ENCODE results near the gene FH. TPM values are rescaled to one million over a fixed set of nuclear protein-coding genes. Genes with fewer than 3 reads are reported as not detected.

Gene FH
- total RNA-seq, 1 donor from 2014 or later: 96.5 TPM

DNA sequence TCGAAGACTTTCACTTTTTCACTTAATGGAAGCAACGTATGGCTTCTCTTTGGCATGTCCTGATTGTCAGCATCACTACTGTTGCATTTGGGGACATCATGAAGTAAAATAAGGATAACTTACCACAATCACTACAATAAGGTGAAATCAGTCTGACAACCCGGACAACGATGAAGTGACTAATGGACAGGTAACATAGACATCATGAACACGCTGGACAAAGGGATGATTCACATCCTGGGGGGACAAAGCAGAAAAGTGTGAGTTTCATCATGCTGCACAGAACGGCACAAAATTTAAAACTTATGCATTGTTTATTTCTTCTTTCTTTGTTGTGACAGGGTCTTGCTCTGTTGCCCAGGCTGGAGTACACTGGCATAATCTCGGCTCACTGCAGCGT lies 53.9 kb downstream of the FH start:
- H3K27ac Mint-ChIP-seq: no peak overlapping the region
- no peaks in the 10 kb centered on the region for H3K36me3 Mint-ChIP-seq (ENCODE audit: low read depth)
- no peak overlapping the region for H3K4me3 Mint-ChIP-seq (ENCODE audit: low read depth)
- DNase-seq (ENCODE audit: low spot score): no peak
- intact Hi-C loops (cut with micrococcal nuclease): no loop called here
- H3K27me3 Mint-ChIP-seq (ENCODE audit: low read depth): peaks cover 2% of the 10 kb centered on the region
- H3K9me3 Mint-ChIP-seq: no peaks in the 10 kb centered on the region
- H3K4me1 Mint-ChIP-seq (ENCODE audit: low read depth): no peaks in the 10 kb centered on the region

DNA sequence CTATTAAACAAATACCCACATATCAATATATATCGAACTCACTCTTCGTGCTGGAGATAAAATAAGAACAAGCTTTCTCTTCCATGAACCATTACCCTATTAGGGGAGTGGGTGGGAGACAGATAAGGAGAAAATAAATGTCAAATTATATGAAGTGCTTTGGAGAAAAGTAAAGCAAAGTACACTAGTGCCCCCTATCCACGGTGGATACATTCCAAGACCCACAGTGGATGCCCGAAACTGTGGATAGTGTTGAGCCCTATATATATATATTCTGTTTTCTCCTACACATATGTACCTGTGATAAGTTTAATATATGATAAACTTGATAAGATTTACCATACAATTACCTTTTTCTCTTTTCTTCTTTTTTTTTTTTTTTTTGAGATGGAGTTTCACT lies 54.6 kb downstream of the FH start:
- no peaks in the 10 kb centered on the region for H3K36me3 Mint-ChIP-seq (ENCODE audit: low read depth)
- no peaks in the 10 kb centered on the region for H3K9me3 Mint-ChIP-seq
- no peak overlapping the region for H3K27ac Mint-ChIP-seq
- intact Hi-C loops (cut with micrococcal nuclease): no loop called here
- DNase-seq (ENCODE audit: low spot score): no peak
- H3K4me1 Mint-ChIP-seq (ENCODE audit: low read depth): no peaks in the 10 kb centered on the region
- H3K27me3 Mint-ChIP-seq (ENCODE audit: low read depth): peaks cover 2% of the 10 kb centered on the region
- H3K4me3 Mint-ChIP-seq (ENCODE audit: low read depth): no peak overlapping the region

DNA sequence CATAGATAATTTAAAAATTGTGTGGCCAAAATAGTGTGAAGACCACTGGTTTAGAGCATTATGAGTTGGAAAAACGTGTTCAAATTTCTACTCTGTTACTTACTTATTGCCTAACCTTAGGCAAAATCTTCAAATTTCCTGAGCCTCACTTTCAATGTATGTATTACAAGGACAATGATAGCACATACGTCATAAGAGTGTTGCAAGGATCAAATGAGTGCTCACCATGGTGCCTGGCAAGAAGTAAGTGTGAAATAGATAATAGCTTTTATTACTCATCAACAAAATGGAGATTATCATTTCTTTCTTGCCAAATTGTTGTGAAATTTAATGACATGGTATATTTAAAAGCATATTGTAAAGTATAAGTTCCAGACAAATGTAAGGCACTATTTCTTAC lies 57.2 kb downstream of the FH start:
- H3K4me3 Mint-ChIP-seq (ENCODE audit: low read depth): no peak overlapping the region
- DNase-seq (ENCODE audit: low spot score): no peak
- no peaks in the 10 kb centered on the region for H3K4me1 Mint-ChIP-seq (ENCODE audit: low read depth)
- no peaks in the 10 kb centered on the region for H3K9me3 Mint-ChIP-seq
- H3K27ac Mint-ChIP-seq: no peak overlapping the region
- intact Hi-C loops (cut with micrococcal nuclease): no loop called here
- H3K36me3 Mint-ChIP-seq (ENCODE audit: low read depth): no peaks in the 10 kb centered on the region
- no peaks in the 10 kb centered on the region for H3K27me3 Mint-ChIP-seq (ENCODE audit: low read depth)

DNA sequence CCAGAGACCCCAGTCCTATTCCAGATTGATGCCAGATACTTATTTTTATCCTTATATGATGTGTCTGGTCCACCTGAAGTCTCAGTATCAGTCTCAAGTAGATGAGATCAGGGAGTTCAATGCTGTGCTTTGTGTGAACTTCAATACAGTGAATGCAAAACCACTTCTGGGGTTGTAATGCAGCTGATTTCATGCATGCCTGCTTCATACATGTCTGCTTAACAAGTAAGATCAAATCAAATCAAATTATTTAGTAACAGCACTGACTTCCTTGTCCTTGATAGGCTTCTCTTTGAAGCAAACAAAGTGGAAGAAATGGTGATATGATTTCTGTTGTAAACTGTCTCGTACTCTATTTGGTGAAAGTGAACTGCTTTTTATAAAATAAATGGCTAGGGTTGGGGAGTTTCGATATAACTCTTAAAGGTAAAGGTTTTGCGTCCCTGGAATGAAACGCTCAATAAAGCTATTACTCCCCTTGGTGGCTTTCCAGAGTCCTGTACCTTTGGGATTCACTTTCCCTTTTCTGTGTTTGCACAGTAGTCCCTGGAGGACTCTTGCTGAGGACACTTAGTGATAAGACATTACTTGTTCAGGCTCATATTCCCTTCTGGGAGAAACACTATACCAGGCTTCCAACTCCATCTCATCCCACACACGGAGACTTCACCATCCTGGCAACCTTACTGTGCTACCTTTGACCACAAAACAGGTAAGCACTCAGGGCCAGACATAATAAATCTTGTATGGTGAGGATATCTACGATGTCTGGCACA lies 59.3 kb downstream of the FH start:
- Mint-ChIP-seq H3K9me3 (no peaks in the 10 kb centered on the region), H3K36me3 (ENCODE audit: low read depth) (no peaks in the 10 kb centered on the region), H3K27me3 (ENCODE audit: low read depth) (no peaks in the 10 kb centered on the region), H3K4me3 (ENCODE audit: low read depth) (no peak overlapping the region), H3K4me1 (ENCODE audit: low read depth) (no peaks in the 10 kb centered on the region), H3K27ac (no peak overlapping the region)
- DNase-seq (ENCODE audit: low spot score): no peak
- intact Hi-C loops (cut with micrococcal nuclease): no loop called here

DNA sequence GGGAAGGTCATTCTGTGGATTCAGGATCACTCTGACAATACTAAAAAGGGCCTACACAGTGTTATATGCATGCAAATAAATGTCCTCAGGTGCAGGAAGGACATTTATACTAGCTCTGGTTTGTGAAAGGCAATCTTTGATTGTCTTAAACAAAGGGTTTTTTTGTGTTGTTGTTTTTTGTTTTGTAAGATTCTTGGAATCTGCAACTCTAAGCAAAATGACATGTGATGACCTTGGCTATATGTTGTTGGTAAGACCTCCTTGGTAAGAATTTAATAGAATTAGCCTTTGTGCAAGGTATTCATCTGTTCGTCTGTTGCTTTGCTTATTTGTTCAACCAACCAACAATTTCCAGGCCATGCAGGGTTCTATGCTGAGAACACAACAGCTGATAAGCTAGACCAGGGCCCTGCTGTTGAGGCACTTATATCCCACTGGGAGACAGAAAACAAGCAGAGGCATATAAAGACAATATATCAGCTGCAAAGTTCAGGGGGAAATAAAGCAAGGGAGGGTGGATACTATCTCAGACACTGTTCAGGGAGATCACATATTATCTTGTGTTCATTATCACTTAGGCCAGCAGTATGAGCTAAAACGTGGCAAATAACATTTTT lies 60.3 kb downstream of the FH start:
- no peak for DNase-seq (ENCODE audit: low spot score)
- no peak overlapping the region for H3K27ac Mint-ChIP-seq
- no peaks in the 10 kb centered on the region for H3K9me3 Mint-ChIP-seq
- no peak overlapping the region for H3K4me3 Mint-ChIP-seq (ENCODE audit: low read depth)
- H3K27me3 Mint-ChIP-seq (ENCODE audit: low read depth): no peaks in the 10 kb centered on the region
- intact Hi-C loops (cut with micrococcal nuclease): no loop called here
- H3K4me1 Mint-ChIP-seq (ENCODE audit: low read depth): no peaks in the 10 kb centered on the region
- H3K36me3 Mint-ChIP-seq (ENCODE audit: low read depth): no peaks in the 10 kb centered on the region

DNA sequence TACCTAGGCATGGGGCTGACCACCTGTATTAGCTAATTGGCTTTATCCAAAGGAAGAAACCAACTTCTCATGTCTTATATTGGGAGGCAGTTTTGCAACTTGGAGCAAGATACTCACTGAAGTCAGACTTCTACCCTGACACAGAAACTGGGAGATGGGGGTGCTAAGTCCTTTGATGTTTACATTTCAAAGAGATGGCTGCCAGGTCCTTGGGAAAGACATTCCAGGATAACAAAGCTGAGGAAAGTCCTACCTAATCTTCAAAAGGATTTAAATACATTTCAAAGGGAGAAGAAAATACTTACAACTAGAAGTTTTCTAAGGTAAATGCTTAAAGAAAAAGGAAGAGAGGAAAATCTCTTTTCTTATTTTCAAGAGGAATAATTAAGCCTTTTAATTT lies 62.1 kb downstream of the FH start:
- no peak overlapping the region for H3K4me3 Mint-ChIP-seq (ENCODE audit: low read depth)
- H3K9me3 Mint-ChIP-seq: no peaks in the 10 kb centered on the region
- H3K36me3 Mint-ChIP-seq (ENCODE audit: low read depth): no peaks in the 10 kb centered on the region
- DNase-seq (ENCODE audit: low spot score): no peak
- H3K27me3 Mint-ChIP-seq (ENCODE audit: low read depth): no peaks in the 10 kb centered on the region
- H3K4me1 Mint-ChIP-seq (ENCODE audit: low read depth): no peaks in the 10 kb centered on the region
- no peak overlapping the region for H3K27ac Mint-ChIP-seq
- intact Hi-C loops (cut with micrococcal nuclease): no loop called here

DNA sequence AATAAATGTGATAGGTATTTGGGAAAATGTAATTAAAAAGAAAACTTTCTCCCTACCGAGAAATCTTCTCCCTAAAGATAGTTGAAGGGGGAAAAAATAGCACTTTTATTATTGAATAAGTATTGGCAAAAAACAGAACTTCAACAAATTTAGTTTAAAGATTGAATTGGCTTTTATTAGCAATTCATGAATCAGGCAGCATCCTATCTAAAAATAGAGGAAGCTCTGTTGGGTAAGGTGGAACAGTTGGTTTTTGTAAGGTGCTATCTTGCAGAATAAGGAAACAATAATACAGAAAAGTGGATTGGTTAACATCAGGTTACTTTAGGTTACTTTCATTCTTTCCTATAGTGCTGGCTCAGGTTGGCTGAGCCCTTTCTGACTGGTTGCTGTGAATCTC lies 62.8 kb downstream of the FH start:
- no peaks in the 10 kb centered on the region for H3K4me1 Mint-ChIP-seq (ENCODE audit: low read depth)
- no peak for DNase-seq (ENCODE audit: low spot score)
- intact Hi-C loops (cut with micrococcal nuclease): no loop called here
- H3K27me3 Mint-ChIP-seq (ENCODE audit: low read depth): no peaks in the 10 kb centered on the region
- H3K4me3 Mint-ChIP-seq (ENCODE audit: low read depth): no peak overlapping the region
- H3K36me3 Mint-ChIP-seq (ENCODE audit: low read depth): no peaks in the 10 kb centered on the region
- H3K9me3 Mint-ChIP-seq: no peaks in the 10 kb centered on the region
- H3K27ac Mint-ChIP-seq: no peak overlapping the region

DNA sequence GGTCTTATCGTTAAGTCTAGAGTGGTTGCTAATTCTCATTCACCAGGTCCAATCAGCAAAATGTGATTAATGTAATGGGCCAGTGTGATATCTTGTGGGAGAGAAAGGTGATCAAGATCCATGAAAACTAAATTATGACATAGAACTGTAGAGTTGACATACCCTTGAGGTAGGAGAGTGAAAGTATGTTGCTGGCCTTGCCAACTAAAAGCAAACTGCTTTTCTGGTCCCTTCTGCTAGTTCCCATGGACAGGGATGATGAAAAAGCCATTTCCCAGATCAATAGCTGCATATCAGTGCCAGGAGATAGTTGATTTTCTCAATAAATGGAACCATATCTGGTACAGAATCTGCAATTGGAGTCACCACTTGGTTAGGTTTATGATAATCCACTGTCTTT lies 65.8 kb downstream of the FH start:
- no peak overlapping the region for H3K27ac Mint-ChIP-seq
- no peaks in the 10 kb centered on the region for H3K9me3 Mint-ChIP-seq
- DNase-seq (ENCODE audit: low spot score): no peak
- H3K4me3 Mint-ChIP-seq (ENCODE audit: low read depth): no peak overlapping the region
- H3K36me3 Mint-ChIP-seq (ENCODE audit: low read depth): no peaks in the 10 kb centered on the region
- no peaks in the 10 kb centered on the region for H3K4me1 Mint-ChIP-seq (ENCODE audit: low read depth)
- H3K27me3 Mint-ChIP-seq (ENCODE audit: low read depth): no peaks in the 10 kb centered on the region
- intact Hi-C loops (cut with micrococcal nuclease): no loop called here

DNA sequence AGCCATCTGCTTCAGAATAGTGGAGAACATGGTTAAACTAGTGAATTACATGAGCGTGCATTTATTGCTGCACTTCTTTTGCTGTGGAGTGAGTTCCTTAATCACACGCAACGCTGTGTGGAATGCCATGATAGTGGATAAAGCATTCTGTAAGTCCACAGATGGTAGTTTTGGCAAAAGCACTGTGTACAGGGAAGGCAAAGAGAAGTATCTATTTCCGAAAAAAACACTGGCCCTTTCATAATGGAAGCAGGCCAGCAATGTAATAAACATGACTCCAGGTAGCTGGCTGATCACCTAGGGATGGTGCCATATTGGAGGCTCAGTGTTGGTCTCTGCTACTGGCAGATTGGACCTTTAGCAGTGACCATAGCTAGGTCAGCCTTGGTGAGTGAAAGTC lies 67.6 kb downstream of the FH start:
- no peaks in the 10 kb centered on the region for H3K36me3 Mint-ChIP-seq (ENCODE audit: low read depth)

More for the DNA sequence above, 67.6 kb downstream of the FH start:
- no peak overlapping the region for H3K4me3 Mint-ChIP-seq (ENCODE audit: low read depth)
- no peaks in the 10 kb centered on the region for H3K9me3 Mint-ChIP-seq
- no peak for DNase-seq (ENCODE audit: low spot score)
- H3K27me3 Mint-ChIP-seq (ENCODE audit: low read depth): no peaks in the 10 kb centered on the region
- no peak overlapping the region for H3K27ac Mint-ChIP-seq
- no peaks in the 10 kb centered on the region for H3K4me1 Mint-ChIP-seq (ENCODE audit: low read depth)
- intact Hi-C loops (cut with micrococcal nuclease): no loop called here

Other genes starting within 250 kb of the FH start
- not detected in 2 replicates for gene RGS7, start 162.6 kb downstream of the FH start, total RNA-seq
- gene KMO, start 12.6 kb upstream of the FH start, total RNA-seq: 0.05 and 0.07 TPM in 2 replicates
- gene CHML, start 120.6 kb upstream of the FH start, total RNA-seq: 18.7 and 20.2 TPM in 2 replicates
- gene OPN3, start 120.6 kb upstream of the FH start, total RNA-seq: 15.1 and 17.5 TPM in 2 replicates
- gene WDR64, start 132.5 kb upstream of the FH start, total RNA-seq: not detected in 2 replicates